Measurements from ENCODE around the gene PMEPA1.

Gene PMEPA1

DNA sequence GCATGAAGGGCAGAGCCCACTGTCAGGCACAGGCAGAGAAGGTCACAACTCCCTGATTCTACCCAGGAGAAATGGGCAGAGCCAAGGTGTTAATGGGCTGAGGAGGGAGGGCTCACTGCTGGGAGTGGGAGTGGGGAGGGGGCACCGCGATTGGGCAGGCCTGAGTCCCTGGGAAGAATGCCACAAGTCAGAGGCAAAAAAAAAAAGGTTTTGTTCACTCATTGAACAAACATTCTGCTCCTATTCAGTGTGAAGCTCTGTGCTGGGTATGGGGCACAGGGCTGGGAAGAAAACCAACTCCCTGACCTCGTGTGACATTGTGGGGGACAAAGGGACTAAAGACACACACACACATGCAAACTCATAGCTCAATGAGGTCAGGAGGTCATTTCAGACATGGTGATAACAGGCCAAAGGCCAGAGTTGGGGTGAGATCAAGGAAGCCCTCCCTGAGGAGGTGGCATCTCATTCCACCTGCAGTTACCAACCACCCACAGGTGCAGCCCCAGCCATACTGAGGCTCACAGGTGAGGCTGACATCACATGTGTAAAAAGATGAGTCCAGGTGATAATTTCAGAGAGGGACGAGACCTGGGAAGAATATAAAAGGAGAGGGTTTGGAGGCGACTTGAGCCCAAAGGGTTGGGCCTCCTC lies 3.2 kb upstream of the PMEPA1 start:
- in situ Hi-C loops (cut with MboI; ENCODE audit: low sequenced_read_pairs), result no loop called here

- in situ Hi-C loops (cut with MboI; ENCODE audit: low sequenced_read_pairs), result no loop called here
Measured at GRCh38 chr20:57712341-57712740, 2.5 kb upstream of the PMEPA1 start.

- in situ Hi-C loops (cut with MboI; ENCODE audit: low sequenced_read_pairs), result no loop called here
Measured at GRCh38 chr20:57711826-57712225, 2.0 kb upstream of the PMEPA1 start.

- in situ Hi-C loops (cut with MboI; ENCODE audit: low sequenced_read_pairs), result no loop called here
Measured at GRCh38 chr20:57711311-57711712, 1.5 kb upstream of the PMEPA1 start.

GRCh38 chr20:57710841-57711240 lies 1.0 kb upstream of the PMEPA1 start:
- in situ Hi-C loops (cut with MboI; ENCODE audit: low sequenced_read_pairs), result no loop called here

- in situ Hi-C loops (cut with MboI; ENCODE audit: low sequenced_read_pairs), result no loop called here
Measured at GRCh38 chr20:57708694-57709673, 831 bp downstream of the PMEPA1 start.

- in situ Hi-C loops (cut with MboI; ENCODE audit: low sequenced_read_pairs), result no loop called here
Measured at GRCh38 chr20:57707849-57708693, 1.7 kb downstream of the PMEPA1 start.

DNA sequence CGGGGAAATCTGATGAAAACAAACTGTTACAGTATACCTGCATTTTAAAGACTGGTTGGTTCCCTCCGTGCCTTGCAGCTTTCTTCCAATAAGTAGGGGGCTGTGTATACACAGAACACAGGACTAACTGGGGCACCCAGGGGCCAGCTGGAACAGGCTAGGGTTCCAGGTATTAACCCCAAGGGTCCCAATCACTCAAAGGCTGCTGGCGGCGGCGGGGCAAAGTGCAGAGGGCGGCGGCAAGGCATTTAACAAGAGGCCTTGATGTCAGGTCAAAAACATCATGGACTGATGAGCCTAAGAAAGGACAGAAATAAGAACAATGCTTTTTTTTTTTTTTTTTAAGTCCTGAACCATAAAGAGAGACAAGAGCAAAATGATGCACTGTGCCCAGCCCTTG lies 2.5 kb downstream of the PMEPA1 start:
- in situ Hi-C loops (cut with MboI; ENCODE audit: low sequenced_read_pairs), result no loop called here

DNA sequence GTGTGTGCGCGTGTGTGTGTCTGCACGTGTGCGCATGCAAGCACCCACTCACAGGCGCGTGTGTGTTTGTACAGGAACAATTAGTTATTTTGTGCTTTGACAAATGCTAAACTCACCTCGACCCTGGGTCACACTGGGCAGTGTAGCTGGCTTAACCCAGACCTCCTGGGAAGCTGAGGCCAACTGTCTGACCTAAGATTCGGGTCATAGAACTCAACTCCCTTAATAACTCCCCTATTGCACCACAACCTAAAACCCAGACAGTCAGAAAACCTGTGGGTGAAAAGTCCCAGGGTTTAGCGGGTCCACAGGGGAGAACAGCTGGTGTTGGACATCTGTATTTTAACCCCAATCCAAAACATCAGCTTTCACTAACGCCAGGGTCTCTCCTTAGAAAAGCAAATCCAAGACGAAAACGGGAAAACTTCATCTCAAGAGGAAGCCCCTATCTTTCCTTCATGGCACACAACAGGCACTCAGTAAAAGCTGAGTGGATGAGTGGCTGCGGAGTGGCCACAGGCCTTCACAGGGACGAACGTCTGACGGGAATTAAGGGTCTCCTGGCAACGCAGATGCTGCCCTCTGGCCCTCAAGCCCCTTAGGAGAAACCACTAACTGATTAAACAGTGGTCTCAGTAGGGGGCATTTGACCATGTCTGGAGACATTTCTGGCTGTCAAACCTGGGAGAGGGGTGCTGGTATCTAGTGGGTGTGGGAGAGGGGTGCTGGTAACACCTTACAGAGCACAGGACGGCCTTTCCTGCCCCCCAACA lies 4.5 kb downstream of the PMEPA1 start:
- in situ Hi-C loops (cut with MboI; ENCODE audit: low sequenced_read_pairs), result no loop called here

DNA sequence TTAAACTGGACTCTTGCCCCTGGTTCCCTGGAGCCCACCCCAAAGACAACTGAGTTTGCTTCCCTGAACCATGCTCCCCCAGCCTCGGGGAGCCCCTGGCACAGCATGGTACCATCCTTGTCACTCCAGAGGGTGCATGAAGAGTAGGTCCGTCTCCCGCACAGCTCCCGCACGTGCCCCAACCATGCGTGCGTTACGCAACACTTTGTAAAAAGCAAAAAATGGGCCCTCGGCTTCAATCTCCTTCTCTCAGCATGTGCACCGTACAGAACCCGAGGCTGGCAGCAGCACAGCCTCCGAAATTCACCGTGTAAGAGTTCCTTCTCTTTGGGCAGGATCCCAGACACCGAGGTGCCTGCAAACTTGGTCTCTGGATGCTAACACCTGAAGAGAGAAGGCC lies 5.6 kb downstream of the PMEPA1 start:
- in situ Hi-C loops (cut with MboI; ENCODE audit: low sequenced_read_pairs), result no loop called here

DNA sequence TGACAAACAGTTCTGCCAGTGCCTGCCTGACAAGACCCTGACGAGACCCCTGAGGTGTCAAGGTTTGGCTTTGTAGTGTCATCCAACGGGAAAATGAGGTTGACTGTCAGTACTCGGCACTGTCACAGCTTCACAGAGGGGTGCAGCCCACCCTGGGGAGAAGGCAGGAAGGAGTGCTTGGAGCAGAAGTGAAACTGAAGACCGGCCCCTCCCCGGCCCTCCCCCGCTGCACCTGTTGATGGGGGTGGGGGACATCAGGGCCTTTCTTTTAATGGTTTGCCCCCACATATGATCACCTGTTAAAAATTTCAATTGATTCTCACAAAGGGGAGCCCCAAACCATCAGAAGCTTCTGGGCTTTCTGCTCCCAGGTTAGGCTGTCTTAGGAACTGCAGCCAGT lies 6.8 kb downstream of the PMEPA1 start:
- in situ Hi-C loops (cut with MboI; ENCODE audit: low sequenced_read_pairs), result no loop called here

- in situ Hi-C loops (cut with MboI; ENCODE audit: low sequenced_read_pairs), result no loop called here
Measured at GRCh38 chr20:57702521-57702920, 7.3 kb downstream of the PMEPA1 start.

GRCh38 chr20:57702091-57702490 lies 7.7 kb downstream of the PMEPA1 start:
- in situ Hi-C loops (cut with MboI; ENCODE audit: low sequenced_read_pairs), result no loop called here

DNA sequence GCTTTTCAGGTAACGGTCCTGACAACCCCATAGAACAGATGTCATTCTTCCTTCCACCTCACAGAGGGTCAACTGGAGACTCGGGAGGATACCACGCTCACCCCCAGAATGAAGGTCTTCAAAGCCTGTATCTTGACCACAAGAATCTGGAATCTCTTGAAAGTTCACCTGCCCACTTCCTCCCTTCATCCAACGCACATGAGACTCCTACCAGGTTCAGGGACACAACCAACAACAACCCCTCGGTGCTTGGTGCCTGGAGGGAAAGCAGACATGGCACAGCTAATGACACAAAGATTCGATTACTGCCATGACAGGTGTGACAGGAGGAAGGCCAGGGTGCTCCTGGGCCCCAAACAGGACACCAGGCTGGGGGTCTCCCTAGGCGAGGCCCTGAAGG lies 8.2 kb downstream of the PMEPA1 start:
- in situ Hi-C loops (cut with MboI; ENCODE audit: low sequenced_read_pairs), result no loop called here

DNA sequence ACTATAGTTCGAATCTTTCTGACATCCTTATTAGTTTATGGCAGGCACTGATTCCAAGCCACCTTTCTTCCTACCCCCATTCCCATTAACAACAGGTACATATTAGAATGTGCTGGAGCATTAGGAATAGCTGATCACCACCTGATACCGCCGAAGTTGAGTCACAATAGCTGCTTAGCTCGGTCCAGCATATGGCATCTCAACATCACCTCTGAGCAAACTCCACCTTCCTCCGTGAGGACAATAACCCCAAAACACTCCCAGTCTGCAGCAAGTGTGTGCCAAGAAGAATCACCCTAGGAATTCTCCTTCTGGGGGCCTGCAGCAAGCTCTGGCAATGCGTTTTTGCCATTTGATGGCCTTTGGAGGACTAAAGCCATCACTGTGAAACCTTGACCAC lies 8.7 kb downstream of the PMEPA1 start:
- in situ Hi-C loops (cut with MboI; ENCODE audit: low sequenced_read_pairs), result no loop called here

GRCh38 chr20:57699395-57699794 lies 10.4 kb downstream of the PMEPA1 start:
- in situ Hi-C loops (cut with MboI; ENCODE audit: low sequenced_read_pairs), result no loop called here

DNA sequence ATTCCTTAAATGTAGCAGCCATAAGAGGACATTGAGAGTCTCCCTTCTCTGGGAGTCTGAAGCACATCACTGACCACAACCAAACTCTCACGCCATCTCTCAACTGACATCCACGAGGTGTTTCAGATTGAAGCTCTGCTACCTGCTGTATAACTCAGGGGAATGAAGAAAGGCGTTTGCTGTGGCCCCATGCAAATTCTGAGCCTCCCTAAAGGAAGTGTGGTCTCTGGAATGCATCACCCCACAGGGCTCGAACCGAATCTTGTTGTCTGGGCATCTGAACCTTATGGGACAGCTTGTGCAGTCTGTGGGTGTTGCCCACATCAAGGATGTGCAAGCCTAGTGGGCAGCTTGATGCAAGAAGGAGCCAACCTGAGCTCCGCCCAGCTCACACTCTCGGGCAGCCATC lies 10.9 kb downstream of the PMEPA1 start:
- in situ Hi-C loops (cut with MboI; ENCODE audit: low sequenced_read_pairs), result no loop called here

- in situ Hi-C loops (cut with MboI; ENCODE audit: low sequenced_read_pairs), result no loop called here
Measured at GRCh38 chr20:57698116-57698866, 11.5 kb downstream of the PMEPA1 start.

- in situ Hi-C loops (cut with MboI; ENCODE audit: low sequenced_read_pairs), result no loop called here
Measured at GRCh38 chr20:57697543-57697942, 12.3 kb downstream of the PMEPA1 start.

Data from HL-60/S4 treated with retinoic acid at 250 ng/mL for 4 days and 3 days (cell line).